HG02623 (cell line): ENCODE data around the gene VGF.
"Not testable (repeated sequence)": the region's sequence is repeated elsewhere in the genome, so short reads cannot be mapped to it uniquely, and the experiment has no call there.

ENCODE experiments used
- ATAC-seq: cut with Tn5 transposase; IDR thresholded peaks from one replicate; pipeline ENCODE4 v1.9.1; 2021; ENCODE audit warnings: moderate library complexity; ENCODE audit not compliant: unreplicated experiment

Gene VGF

GRCh38 chr7:101120315-101120714, 45.1 kb downstream of the VGF start:
- ATAC-seq: no peak

- ATAC-seq: no peak
Observed at GRCh38 chr7:101119876-101120275, 45.5 kb downstream of the VGF start.

GRCh38 chr7:101118856-101119255, 46.5 kb downstream of the VGF start:
- no peak for ATAC-seq

GRCh38 chr7:101116898-101117297, 48.5 kb downstream of the VGF start:
- ATAC-seq: no peak

- no peak for ATAC-seq
Observed at GRCh38 chr7:101115215-101115614, 50.2 kb downstream of the VGF start.

GRCh38 chr7:101114492-101114891, 50.9 kb downstream of the VGF start:
- ATAC-seq: no peak

- ATAC-seq: no peak
Observed at GRCh38 chr7:101113836-101114235, 51.5 kb downstream of the VGF start.

GRCh38 chr7:101113140-101113539, 52.2 kb downstream of the VGF start:
- ATAC-seq: not testable (repeated sequence)
